ENCODE data around the gene TWIST2.

DNA sequence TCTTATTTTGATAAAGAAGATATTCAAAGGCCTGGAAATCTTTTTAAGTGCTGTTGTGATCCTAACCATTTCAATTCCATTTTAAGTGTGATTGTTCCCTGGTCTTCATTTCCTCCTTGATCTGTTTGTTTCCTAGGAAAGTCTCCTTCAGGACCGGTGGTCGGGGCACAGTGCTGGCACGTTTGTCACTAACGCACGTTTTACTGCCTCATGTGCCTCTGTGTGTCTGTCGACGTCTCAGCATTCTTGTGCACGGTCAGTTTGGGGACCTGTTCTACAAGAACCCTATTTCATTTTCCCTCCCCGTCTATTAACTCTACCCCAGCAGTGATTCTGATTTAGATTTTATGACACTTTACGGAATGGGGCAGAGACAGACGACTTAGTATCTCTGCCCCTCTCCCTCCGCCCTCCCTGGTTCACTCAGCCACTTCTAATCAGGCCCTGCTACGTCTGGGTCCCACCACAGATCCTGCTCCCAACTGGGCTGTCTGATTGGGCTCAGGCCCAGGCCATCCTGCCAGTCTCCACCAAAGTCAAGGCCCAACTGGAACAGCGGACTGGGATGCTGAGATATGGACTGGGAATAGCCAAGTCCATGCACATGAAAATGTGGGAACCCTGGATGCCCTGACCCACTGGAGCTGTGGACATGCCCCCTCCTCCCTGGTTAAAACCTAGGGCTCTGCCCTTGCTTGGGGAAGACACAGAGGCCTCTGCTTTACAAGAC lies 95.6 kb downstream of the TWIST2 start:
- no peak for TF ChIP-seq POLR2A (IDR thresholded peaks at IDR 0.05; ENCODE audit: low read depth, low read length)
- no peak for TF ChIP-seq TAF1 (IDR thresholded peaks at IDR 0.05; ENCODE audit: borderline replicate concordance, low read depth, low read length)
- no peak for TF ChIP-seq POLR2AphosphoS5 (IDR thresholded peaks at IDR 0.05; ENCODE audit: low read depth, low read length)

Data from GM12892 (cell line).